Omental fat pad (tissue), 4 donors: ENCODE results near the gene RHBG. TPM values are rescaled to one million over a fixed set of nuclear protein-coding genes. Genes with fewer than 3 reads are reported as not detected.

ENCODE experiments used
- ATAC-seq: fragments of 150-250 bp; one replicate; pipeline ENCODE4 v1.9.1; 2016; ENCODE audit warnings: mild to moderate bottlenecking, moderate library complexity; ENCODE audit not compliant: low FRiP score
- DNase-seq: peaks from one replicate; pipeline ENCODE4 v3.0.0-alpha.2; 2019; ENCODE audit warnings: low spot score
- CTCF ChIP-seq, 3 donors: fragments of 450-650 bp; IDR thresholded peaks; one replicate each; pipeline ENCODE4 v1.5.1; 2016 to 2017; ENCODE audit warnings: antibody characterized with exemption in 3 of 3, mild to moderate bottlenecking in 3 of 3, moderate library complexity in 2 of 3
- total RNA-seq, 4 donors: library from RNA; depleted of rRNA; stranded (reverse); fragments of >200 nt; gene quantifications; one replicate each; pipeline ENCODE4 v1.1.0, GENCODE V29; 2016

RHBG gene
- total RNA-seq, 4 donors from 2014 or later: not detected

- no peak for TF ChIP-seq CTCF (IDR thresholded peaks at IDR 0.05)
- DNase-seq (no peak), ATAC-seq (no peak)
Observed at GRCh38 chr1:156391701-156392100, 22.7 kb downstream of the RHBG start.

- TF ChIP-seq CTCF (IDR thresholded peaks at IDR 0.05): no peak
- ATAC-seq (no peak), DNase-seq (no peak)
Observed at GRCh38 chr1:156392452-156392853, 23.4 kb downstream of the RHBG start.

- DNase-seq (no peak), ATAC-seq (no peak)
- TF ChIP-seq CTCF (IDR thresholded peaks at IDR 0.05): no peak
Observed at GRCh38 chr1:156393095-156393494, 24.1 kb downstream of the RHBG start.

GRCh38 chr1:156394082-156394481, 25.1 kb downstream of the RHBG start:
- DNase-seq (no peak), ATAC-seq (no peak)
- TF ChIP-seq CTCF (IDR thresholded peaks at IDR 0.05): no peak

- ATAC-seq (no peak), DNase-seq (no peak)
- no peak for TF ChIP-seq CTCF (IDR thresholded peaks at IDR 0.05)
Observed at GRCh38 chr1:156394835-156395461, 25.9 kb downstream of the RHBG start.

- ATAC-seq (no peak), DNase-seq (no peak)
- no peak for TF ChIP-seq CTCF (IDR thresholded peaks at IDR 0.05)
Observed at GRCh38 chr1:156399355-156400125, 30.5 kb downstream of the RHBG start.
